ENCODE measurements around the gene SRD5A2. TPM values are rescaled to one million over a fixed set of nuclear protein-coding genes. Genes with fewer than 3 reads are reported as not detected.

SRD5A2 gene
- total RNA-seq, 5 donors from 2014 or later (not counting 1 experiment from before 2014, with no cell fraction given) = not detected

DNA sequence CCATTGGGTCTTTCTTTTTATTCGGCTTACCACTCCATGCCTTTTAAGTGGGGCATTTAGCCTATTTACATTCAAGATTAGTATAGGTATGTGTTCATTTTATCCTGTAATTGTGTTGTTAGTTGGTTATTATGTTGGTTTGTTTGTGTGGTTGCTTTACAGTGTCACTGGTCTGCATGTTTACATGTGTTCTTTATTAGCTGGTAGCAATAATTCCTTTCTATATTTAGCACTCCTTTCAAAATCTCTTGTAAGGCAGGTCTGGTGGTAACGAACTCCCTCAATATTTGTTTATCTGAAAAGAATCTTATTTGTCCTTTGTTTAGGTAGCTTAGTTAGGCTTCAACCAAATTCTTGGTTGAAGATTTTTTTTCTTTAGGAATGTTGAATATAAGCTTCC, 97.5 kb downstream of the SRD5A2 start:
- Histone ChIP-seq H3K9me3 (no peaks in the 10 kb centered on the region), H3K27ac (ENCODE audit: low read length) (no peak overlapping the region), H3K4me3 (ENCODE audit: control insufficient read depth in 1 of 2, extremely low read depth in 1 of 2, low read length in 1 of 2) (no peak overlapping the region), H3K4me1 (ENCODE audit: control insufficient read depth in 1 of 2, extremely low read depth in 1 of 2, insufficient read depth in 2 of 2, low read length in 2 of 2) (no peaks in the 10 kb centered on the region), H3K27me3 (replicated peaks in 1 of 2; ENCODE audit: control insufficient read depth in 2 of 2, extremely low read depth in 1 of 2, insufficient read depth in 2 of 2, low read length in 1 of 2) (peaks cover 0 to 14% of the 10 kb centered on the region in 2 experiments), H3K36me3 (ENCODE audit: control insufficient read depth in 2 of 2, extremely low read depth in 1 of 2, insufficient read depth in 1 of 2, low read length in 1 of 2) (no peaks in the 10 kb centered on the region)
- ChIA-PET CTCF (no interaction called here), POLR2A (no interaction called here)
- no CpG with 5 or more reads among the region's 2 CpGs for WGBS (ENCODE audit: insufficient coverage)
- H3K4me3 Mint-ChIP-seq = no peak overlapping the region
- H3K27ac Mint-ChIP-seq = no peak overlapping the region
- H3K27me3 Mint-ChIP-seq = peaks cover 15 to 22% of the 10 kb centered on the region in 2 donors
- no peak for ATAC-seq (replicated peaks in 1 of 4)
- H3K9me3 Mint-ChIP-seq = no peaks in the 10 kb centered on the region
- DNase-seq = no peak
- H3K4me1 Mint-ChIP-seq = no peaks in the 10 kb centered on the region
- no peaks in the 10 kb centered on the region for H3K36me3 Mint-ChIP-seq

DNA sequence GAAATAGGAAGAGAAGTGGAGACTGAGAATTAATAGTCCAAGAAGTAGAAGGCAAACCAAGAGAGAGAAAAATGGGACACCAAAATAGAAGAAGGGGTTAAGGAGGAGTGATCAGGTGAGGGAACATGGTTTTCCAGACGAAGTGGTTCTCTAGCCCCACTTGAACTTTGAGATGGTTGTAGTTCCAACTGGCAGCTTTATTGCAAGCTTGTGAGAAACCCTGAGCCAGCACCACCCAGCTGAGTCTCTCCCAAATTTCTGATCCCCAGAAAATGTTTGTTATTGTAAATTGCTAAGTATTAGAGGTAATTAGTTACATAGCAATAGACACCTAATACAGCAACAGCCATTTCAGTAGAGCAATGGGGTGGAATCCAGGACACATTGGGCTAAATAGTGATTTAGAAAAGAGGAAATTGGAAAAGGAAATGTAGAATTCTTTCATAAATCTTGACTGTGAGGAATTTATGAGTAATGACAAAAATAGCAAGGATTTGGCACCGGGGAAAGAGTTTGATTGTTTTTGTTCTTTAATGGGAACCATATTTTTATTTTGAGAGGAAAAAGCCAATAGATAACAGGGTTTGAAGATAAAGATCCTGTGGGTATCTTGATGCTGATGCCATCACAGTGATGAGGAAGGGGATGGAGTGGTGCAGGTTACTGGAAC, 104.1 kb downstream of the SRD5A2 start:
- no peaks in the 10 kb centered on the region for H3K36me3 Mint-ChIP-seq
- Histone ChIP-seq H3K9me3 (no peaks in the 10 kb centered on the region), H3K27me3 (replicated peaks in 1 of 2; ENCODE audit: control insufficient read depth in 2 of 2, extremely low read depth in 1 of 2, insufficient read depth in 2 of 2, low read length in 1 of 2) (peaks cover 0 to 5% of the 10 kb centered on the region in 2 experiments), H3K4me1 (ENCODE audit: control insufficient read depth in 1 of 2, extremely low read depth in 1 of 2, insufficient read depth in 2 of 2, low read length in 2 of 2) (no peaks in the 10 kb centered on the region), H3K36me3 (ENCODE audit: control insufficient read depth in 2 of 2, extremely low read depth in 1 of 2, insufficient read depth in 1 of 2, low read length in 1 of 2) (no peaks in the 10 kb centered on the region), H3K27ac (ENCODE audit: low read length) (no peak overlapping the region), H3K4me3 (ENCODE audit: control insufficient read depth in 1 of 2, extremely low read depth in 1 of 2, low read length in 1 of 2) (no peak overlapping the region)
- H3K27ac Mint-ChIP-seq = no peak overlapping the region
- H3K27me3 Mint-ChIP-seq = peaks cover 18 to 21% of the 10 kb centered on the region in 2 donors
- ChIA-PET POLR2A (no interaction called here), CTCF (no interaction called here)
- no peak for DNase-seq
- H3K4me1 Mint-ChIP-seq = no peaks in the 10 kb centered on the region
- no peak for ATAC-seq (replicated peaks in 1 of 4)
- 34% methylated on average over 2 of the region's 2 CpGs for WGBS (ENCODE audit: insufficient coverage)
- no peaks in the 10 kb centered on the region for H3K9me3 Mint-ChIP-seq
- no peak overlapping the region for H3K4me3 Mint-ChIP-seq

GRCh38 chr2:31475692-31476091, 105.0 kb downstream of the SRD5A2 start:
- H3K27ac Mint-ChIP-seq = no peak overlapping the region
- no peak overlapping the region for H3K27ac ChIP-seq (ENCODE audit: low read length)
- no peaks in the 10 kb centered on the region for H3K36me3 ChIP-seq (ENCODE audit: control insufficient read depth in 2 of 2, extremely low read depth in 1 of 2, insufficient read depth in 1 of 2, low read length in 1 of 2)
- ChIA-PET POLR2A (no interaction called here), CTCF (no interaction called here)
- H3K4me3 Mint-ChIP-seq = no peak overlapping the region
- no peak overlapping the region for H3K4me3 ChIP-seq (ENCODE audit: control insufficient read depth in 1 of 2, extremely low read depth in 1 of 2, low read length in 1 of 2)
- no peak for ATAC-seq (replicated peaks in 1 of 4)
- no peaks in the 10 kb centered on the region for H3K9me3 ChIP-seq
- no peaks in the 10 kb centered on the region for H3K4me1 ChIP-seq (ENCODE audit: control insufficient read depth in 1 of 2, extremely low read depth in 1 of 2, insufficient read depth in 2 of 2, low read length in 2 of 2)
- no peaks in the 10 kb centered on the region for H3K9me3 Mint-ChIP-seq
- H3K27me3 Mint-ChIP-seq = peaks cover 14 to 21% of the 10 kb centered on the region in 2 donors
- DNase-seq = no peak
- H3K27me3 ChIP-seq (replicated peaks in 1 of 2; ENCODE audit: control insufficient read depth in 2 of 2, extremely low read depth in 1 of 2, insufficient read depth in 2 of 2, low read length in 1 of 2) = peaks cover 0 to 5% of the 10 kb centered on the region in 2 experiments
- no CpG with 5 or more reads among the region's 1 CpG for WGBS (ENCODE audit: insufficient coverage)
- no peaks in the 10 kb centered on the region for H3K4me1 Mint-ChIP-seq
- no peaks in the 10 kb centered on the region for H3K36me3 Mint-ChIP-seq

GRCh38 chr2:31474296-31474695, 106.4 kb downstream of the SRD5A2 start:
- ATAC-seq (replicated peaks in 1 of 4) = no peak
- DNase-seq = no peak
- Histone ChIP-seq H3K36me3 (ENCODE audit: control insufficient read depth in 2 of 2, extremely low read depth in 1 of 2, insufficient read depth in 1 of 2, low read length in 1 of 2) (no peaks in the 10 kb centered on the region), H3K9me3 (no peaks in the 10 kb centered on the region), H3K4me1 (ENCODE audit: control insufficient read depth in 1 of 2, extremely low read depth in 1 of 2, insufficient read depth in 2 of 2, low read length in 2 of 2) (no peaks in the 10 kb centered on the region), H3K4me3 (ENCODE audit: control insufficient read depth in 1 of 2, extremely low read depth in 1 of 2, low read length in 1 of 2) (no peak overlapping the region), H3K27ac (ENCODE audit: low read length) (no peak overlapping the region), H3K27me3 (replicated peaks in 1 of 2; ENCODE audit: control insufficient read depth in 2 of 2, extremely low read depth in 1 of 2, insufficient read depth in 2 of 2, low read length in 1 of 2) (peaks cover 0 to 5% of the 10 kb centered on the region in 2 experiments)
- Mint-ChIP-seq H3K27me3 (peaks cover 13 to 25% of the 10 kb centered on the region in 2 donors), H3K27ac (no peak overlapping the region), H3K9me3 (no peaks in the 10 kb centered on the region), H3K36me3 (no peaks in the 10 kb centered on the region), H3K4me1 (no peaks in the 10 kb centered on the region), H3K4me3 (no peak overlapping the region)
- WGBS (ENCODE audit: insufficient coverage) = no CpG with 5 or more reads among the region's 1 CpG
- POLR2A ChIA-PET = no interaction called here
- CTCF ChIA-PET = no interaction called here

Other genes starting within 250 kb of the SRD5A2 start
- gene XDH, start 166.2 kb downstream of the SRD5A2 start, total RNA-seq = under 1 TPM in 2 of 5 donors, not detected in 3; 0.06 to 0.12 TPM

Data from T-cell (primary cell).